Caco-2 (cell line): Measurements from ENCODE around the gene RANGAP1. TPM values are rescaled to one million over a fixed set of nuclear protein-coding genes. Genes with fewer than 3 reads are reported as not detected.

ENCODE experiments used
- Bru-seq: library from RNA; stranded (reverse); fragments of 400-500 nt; gene quantifications from one replicate; lab custom pipeline; 2021; lab: Mats Ljungman, UMichigan
- BruChase-seq, 2 experiments: library from RNA; stranded (reverse); fragments of 400-500 nt; gene quantifications; one replicate each; lab custom pipeline; 2021; lab: Mats Ljungman, UMichigan
- BruUV-seq: library from RNA; stranded (reverse); fragments of 400-500 nt; replicated peaks from 2 replicates; lab custom pipeline; 2021; lab: Mats Ljungman, UMichigan
- CTCF ChIA-PET: fragments of 300-600 bp; sonication (Branson Sonifier 250); formaldehyde crosslinking; loops from one replicate; lab custom pipeline; 2022; ENCODE audit warnings: antibody characterized with exemption; lab: Charles Lee
- POLR2A ChIA-PET: fragments of 300-600 bp; sonication (Branson Sonifier 250); formaldehyde crosslinking; loops from one replicate; lab custom pipeline; 2022; ENCODE audit warnings: antibody characterized with exemption; lab: Charles Lee
- DNase-seq, 2 experiments: peaks; one replicate each; pipeline versions ENCODE4 v3.0.0 to v3.0.0-alpha.2; 2020 to 2022
- H3K27me3 ChIP-seq: replicated peaks from 2 replicates; pipeline ENCODE4 v1.6.0; 2011; ENCODE audit warnings: low read length; ENCODE audit not compliant: control insufficient read depth, insufficient read depth
- H3K36me3 ChIP-seq: 2 replicates; pipeline ENCODE4 v1.5.1; 2011; ENCODE audit warnings: low read length; ENCODE audit not compliant: control insufficient read depth, insufficient read depth
- H3K4me1 ChIP-seq: fragments of 250-450 bp; sonication (Bioruptor Pico); 2 replicates; pipeline ENCODE4 v1.5.1; 2020; ENCODE audit warnings: mild to moderate bottlenecking
- H3K4me3 ChIP-seq: 2 replicates; pipeline ENCODE4 v1.5.1; 2011; ENCODE audit warnings: low read depth, mild to moderate bottlenecking, control low read depth, low read length
- H3K9me3 ChIP-seq: fragments of 250-450 bp; sonication (Bioruptor Pico); 2 replicates; pipeline ENCODE4 v1.5.1; 2020; ENCODE audit warnings: mild to moderate bottlenecking, moderate library complexity
- H3K27ac Mint-ChIP-seq: one replicate; pipeline ENCODE4 v1.8.0; 2022; ENCODE audit warnings: mixed read lengths; ENCODE audit not compliant: unreplicated experiment
- H3K27me3 Mint-ChIP-seq: one replicate; pipeline ENCODE4 v1.8.0; 2022; ENCODE audit warnings: mixed read lengths; ENCODE audit not compliant: insufficient read depth, unreplicated experiment
- H3K36me3 Mint-ChIP-seq: one replicate; pipeline ENCODE4 v1.8.0; 2022; ENCODE audit warnings: mild to moderate bottlenecking, mixed read lengths; ENCODE audit not compliant: insufficient read depth, unreplicated experiment
- H3K4me1 Mint-ChIP-seq: one replicate; pipeline ENCODE4 v1.8.0; 2022; ENCODE audit warnings: low read depth, mixed read lengths; ENCODE audit not compliant: unreplicated experiment
- H3K4me3 Mint-ChIP-seq: one replicate; pipeline ENCODE4 v1.8.0; 2022; ENCODE audit warnings: mild to moderate bottlenecking, moderate library complexity, mixed read lengths; ENCODE audit not compliant: unreplicated experiment
- H3K9me3 Mint-ChIP-seq: one replicate; pipeline ENCODE4 v1.8.0; 2022; ENCODE audit warnings: mixed read lengths; ENCODE audit not compliant: unreplicated experiment
- CTCF ChIP-seq, 2 experiments: fragments of 200-600 bp in 1 of 2; IDR thresholded peaks; 1 replicate in 1 of 2; 2 replicates in 1 of 2; pipeline versions ENCODE4 v1.5.1 to v1.8.0; 2011 to 2022; ENCODE audit warnings: antibody characterized with exemption in 1 of 2, control low read depth in 1 of 2, inconsistent platforms in 1 of 2, low read depth in 1 of 2, low read length in 1 of 2, mild to moderate bottlenecking in 1 of 2, moderate library complexity in 1 of 2; ENCODE audit not compliant: insufficient read depth in 1 of 2, severe bottlenecking in 1 of 2, unreplicated experiment in 1 of 2
- intact Hi-C: fragments of 100-400 bp; cut with micrococcal nuclease; formaldehyde crosslinking; loops from one replicate; pipeline ENCODE4 v1.10.0; 2022; ENCODE audit not compliant: unreplicated experiment
- long read RNA-seq: library from polyadenylated mRNA; stranded (forward); transcript quantifications from one replicate; pipeline ENCODE4 v2.0.0, GENCODE V29; 2022
- total RNA-seq: library from RNA; stranded (reverse); gene quantifications from 2 replicates; pipeline ENCODE4 v1.2.3, GENCODE V29; 2022

Gene RANGAP1
- 106 and 112 TPM in 2 replicates for total RNA-seq
- Bru-seq, nascent RNA = percentile 71 among the genes with signal in this experiment
- percentile 75 among the genes with signal in this experiment for BruChase-seq, experiment 1, labeled RNA remaining after a 2-hour chase
- percentile 80 among the genes with signal in this experiment for BruChase-seq, experiment 2, labeled RNA remaining after a 6-hour chase
- long read RNA-seq, full-length matches to known transcripts = 59 of 117 reads
- long read RNA-seq, partial matches to known transcripts = 40 of 117 reads
- long read RNA-seq, other reads (novel, unspliced or antisense) = 18 of 117 reads

- Mint-ChIP-seq H3K4me3 (peak within 1 kb of the TSS; percentile 88), H3K36me3 (peaks cover 56% of the 10 kb centered on the region), H3K9me3 (no peaks in the 10 kb centered on the region), H3K27ac (peak within 1 kb of the TSS; percentile 92), H3K27me3 (no peaks in the 10 kb centered on the region), H3K4me1 (peaks cover 32% of the 10 kb centered on the region)
- intact Hi-C loops = loop anchor here (1.0 to 5.0 kb wide), 4 partner anchors 15 to 160 kb away; partner anchors contain the start of genes TEF, TOB2 and ZC3H7B
- TF ChIP-seq CTCF (IDR thresholded peaks at IDR 0.05; ENCODE audit: insufficient read depth in 1 of 2, low read depth in 1 of 2, low read length in 1 of 2, severe bottlenecking in 1 of 2, unreplicated experiment in 1 of 2) = peak in 1 of 2 experiments; percentile 23
- peaks cover 2% of the 10 kb centered on the region for H3K36me3 ChIP-seq
- H3K4me3 ChIP-seq = peak within 1 kb of the TSS; percentile 78
- H3K27me3 ChIP-seq = no peaks in the 10 kb centered on the region
- H3K9me3 ChIP-seq = no peaks in the 10 kb centered on the region
- no TSS peak for BruUV-seq
- peak; percentile 98 to 99 for DNase-seq
- ChIA-PET POLR2A (interaction anchor here (0.5 to 1.8 kb wide), 7 partner anchors 16 to 304 kb away, joined by 3 to 29 read pairs (median 10); partner anchors contain the start of genes PMM1, TEF, TOB2 and ZC3H7B), CTCF (interaction anchor here (0.7 to 1.2 kb wide), 4 partner anchors 15 to 241 kb away, joined by 3 to 6 read pairs (median 3); partner anchors contain the start of genes TEF and ZC3H7B)
- peaks cover 39% of the 10 kb centered on the region for H3K4me1 ChIP-seq
Observed at GRCh38 chr22:41285820-41286638, at the start of gene RANGAP1. Gene RANGAP1 (minus strand): TSS chr22:41286187. CDS start chr22:41281044, 5,143 bp downstream.

- no peak for TF ChIP-seq CTCF (IDR thresholded peaks at IDR 0.05; ENCODE audit: insufficient read depth in 1 of 2, low read depth in 1 of 2, low read length in 1 of 2, severe bottlenecking in 1 of 2, unreplicated experiment in 1 of 2)
- ChIA-PET POLR2A (no interaction called here), CTCF (no interaction called here)
- Histone ChIP-seq H3K9me3 (no peaks in the 10 kb centered on the region), H3K27me3 (no peaks in the 10 kb centered on the region), H3K4me1 (no peaks in the 10 kb centered on the region), H3K36me3 (no peaks in the 10 kb centered on the region; the same call in none of the 2 replicates), H3K4me3 (no peak overlapping the region)
- no peak for DNase-seq
- Mint-ChIP-seq H3K27me3 (no peaks in the 10 kb centered on the region), H3K27ac (no peak overlapping the region), H3K4me1 (no peaks in the 10 kb centered on the region), H3K4me3 (no peak overlapping the region), H3K9me3 (no peaks in the 10 kb centered on the region), H3K36me3 (peaks cover 23% of the 10 kb centered on the region)
- intact Hi-C loops = no loop called here
- no TSS peak for BruUV-seq
Observed at GRCh38 chr22:41334951-41335635, 49.1 kb upstream of the RANGAP1 start.

GRCh38 chr22:41334215-41334614 is 48.2 kb upstream of the RANGAP1 start:
- Mint-ChIP-seq H3K4me1 (no peaks in the 10 kb centered on the region), H3K27me3 (no peaks in the 10 kb centered on the region), H3K36me3 (peaks cover 28% of the 10 kb centered on the region), H3K27ac (no peak overlapping the region), H3K9me3 (no peaks in the 10 kb centered on the region), H3K4me3 (no peak overlapping the region)
- TF ChIP-seq CTCF (IDR thresholded peaks at IDR 0.05; ENCODE audit: insufficient read depth in 1 of 2, low read depth in 1 of 2, low read length in 1 of 2, severe bottlenecking in 1 of 2, unreplicated experiment in 1 of 2) = no peak
- BruUV-seq = no TSS peak
- Histone ChIP-seq H3K4me1 (no peaks in the 10 kb centered on the region), H3K9me3 (no peaks in the 10 kb centered on the region), H3K27me3 (no peaks in the 10 kb centered on the region), H3K36me3 (no peaks in the 10 kb centered on the region; the same call in 1 of the 2 replicates), H3K4me3 (no peak overlapping the region)
- DNase-seq = no peak
- ChIA-PET CTCF (no interaction called here), POLR2A (no interaction called here)
- intact Hi-C loops = no loop called here
